ENCODE measurements around the gene FLNB.
"Not testable (repeated sequence)": the region's sequence is repeated elsewhere in the genome, so short reads cannot be mapped to it uniquely, and the experiment has no call there.

Gene FLNB

DNA sequence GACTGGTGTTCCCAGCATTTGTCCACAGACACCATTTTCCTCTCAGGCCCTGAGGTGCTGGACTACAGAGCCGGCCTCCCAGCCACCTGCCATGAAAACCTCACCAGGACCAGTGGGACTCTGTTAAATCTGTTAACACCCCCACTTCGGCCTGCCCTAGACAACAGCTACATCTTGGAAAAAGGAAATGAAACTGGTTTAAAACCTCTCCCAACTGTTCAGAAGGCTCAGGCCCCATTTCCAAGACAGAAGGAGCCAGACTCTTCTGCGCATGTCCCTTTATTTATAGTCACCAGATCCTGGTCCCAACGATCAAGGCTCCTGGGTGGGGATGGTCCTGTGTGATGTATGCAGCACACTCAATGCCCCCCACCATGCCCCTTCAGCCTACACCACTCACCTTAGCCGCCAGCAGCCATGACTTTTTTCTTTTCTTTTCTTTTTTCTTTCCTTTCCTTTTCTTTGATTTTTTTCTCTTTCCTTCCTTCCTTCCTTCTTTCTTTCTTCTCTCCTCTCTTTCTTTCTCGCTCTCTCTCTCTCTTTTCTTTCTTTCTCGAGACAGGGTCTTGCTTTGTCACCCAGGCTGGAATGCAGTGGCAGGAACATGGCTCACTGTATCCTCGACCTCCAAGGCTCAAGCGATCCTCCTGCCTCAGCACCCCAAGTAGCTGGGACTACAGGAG lies 25.5 kb upstream of the FLNB start:
- DNase-seq (ENCODE audit: low spot score) = no peak

DNA sequence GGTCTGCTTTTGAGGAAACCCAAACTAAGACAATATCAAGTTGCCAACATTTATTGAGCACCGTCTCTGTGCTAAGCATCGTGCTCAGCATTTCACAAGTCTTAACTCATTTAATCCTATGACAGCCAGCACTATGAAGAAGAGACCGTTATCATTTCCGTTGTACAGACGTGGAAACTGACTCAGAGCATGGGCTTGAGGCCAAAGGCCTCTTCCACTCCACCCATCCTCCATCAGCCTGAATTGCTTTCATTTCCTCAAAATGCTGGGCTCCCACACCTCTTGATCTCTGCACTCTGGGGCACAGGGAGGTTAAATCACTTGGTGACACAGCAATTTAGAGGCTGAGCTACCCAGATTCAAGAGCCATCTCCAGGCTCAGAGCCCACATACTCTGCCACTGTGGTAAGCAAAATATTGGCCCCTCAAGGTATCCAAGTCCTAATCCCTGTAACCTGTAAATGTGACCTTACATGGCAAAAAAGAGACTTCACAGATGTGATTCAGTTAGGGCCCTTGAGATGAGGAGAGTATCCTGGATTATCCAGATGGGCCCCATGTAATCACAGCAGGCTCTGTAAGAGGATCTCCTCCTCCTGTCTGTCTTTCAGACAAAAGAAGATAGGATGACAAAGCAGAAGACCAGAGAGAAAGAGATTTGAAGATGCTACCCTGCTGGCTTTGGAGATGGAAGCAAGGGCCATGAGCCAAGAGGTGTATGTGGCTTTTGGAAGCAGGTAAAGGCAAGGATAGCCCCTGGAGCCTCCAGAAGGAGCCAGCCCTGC lies 24.3 kb upstream of the FLNB start:
- peak; percentile 58 for DNase-seq (ENCODE audit: low spot score)

DNA sequence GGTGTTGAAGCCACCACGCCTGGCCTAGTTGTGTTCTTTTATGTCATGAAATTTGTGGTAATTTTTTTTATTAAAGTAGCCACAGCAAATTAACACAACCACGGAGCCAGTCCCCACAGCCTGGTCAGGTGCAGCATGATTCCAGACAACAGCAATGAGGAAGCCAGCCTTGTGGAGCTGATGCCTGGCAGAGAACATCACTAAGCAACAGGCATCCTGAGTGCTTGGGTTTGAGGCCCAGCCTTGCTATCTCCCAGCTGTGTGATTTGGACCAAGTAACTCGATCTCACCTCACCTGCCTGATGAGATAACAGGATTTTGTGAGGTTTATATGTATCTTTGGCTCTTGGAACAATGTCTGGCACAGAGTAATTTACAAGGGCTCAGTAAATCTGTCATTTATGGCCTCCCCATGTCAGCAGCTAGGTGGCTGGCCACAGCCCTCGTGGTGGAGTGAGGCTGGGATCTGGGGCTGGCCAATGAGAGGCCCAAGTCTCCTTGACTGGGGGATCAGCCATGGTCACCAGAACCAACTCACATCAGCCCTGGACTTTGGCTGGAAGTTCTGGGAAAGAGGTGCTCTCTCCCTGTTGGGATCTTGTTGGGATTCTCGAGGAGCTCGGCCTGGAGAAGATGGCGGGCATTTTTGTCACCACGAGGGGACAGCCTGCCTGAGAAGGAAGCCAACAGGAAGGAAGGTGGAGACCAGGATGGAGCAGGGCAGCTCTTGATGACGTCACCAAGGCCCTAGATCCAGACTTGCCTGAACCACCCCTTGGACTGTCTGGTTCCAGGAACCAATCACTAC lies 22.8 kb upstream of the FLNB start:
- DNase-seq (ENCODE audit: low spot score) = no peak

DNA sequence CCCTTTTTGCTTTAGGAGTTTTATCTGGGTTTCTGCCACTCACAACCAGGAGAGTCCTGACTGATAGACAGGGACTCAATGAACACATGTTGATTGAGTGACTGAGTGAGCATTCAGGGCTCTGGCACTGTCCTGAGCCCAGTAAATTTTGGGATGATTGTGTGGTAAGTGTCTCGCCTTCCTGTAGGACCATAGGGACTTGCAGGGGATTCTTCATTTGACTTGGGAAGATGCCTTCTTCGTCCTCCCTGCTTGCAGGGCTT lies 22.3 kb upstream of the FLNB start:
- DNase-seq (ENCODE audit: low spot score) = no peak

DNA sequence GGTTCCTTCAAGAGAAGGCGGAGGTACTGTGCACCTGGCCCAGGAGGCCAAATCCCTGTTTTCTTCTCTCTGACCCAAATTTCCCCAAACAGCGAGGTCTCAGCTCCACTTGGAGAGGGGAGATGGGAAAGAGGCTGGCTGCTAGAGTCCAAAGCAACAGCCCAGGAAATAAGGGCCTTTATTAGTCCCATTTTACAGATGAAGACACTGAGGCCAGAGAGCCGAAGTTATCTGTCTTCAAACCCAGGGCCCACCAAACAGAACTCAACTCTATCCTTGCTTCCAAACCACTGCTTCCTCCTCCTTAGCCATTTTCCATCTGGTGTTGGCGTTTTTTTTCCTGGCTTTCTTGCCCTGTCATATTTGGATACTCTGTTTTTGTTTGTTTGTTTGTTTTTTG lies 22.0 kb upstream of the FLNB start:
- DNase-seq (ENCODE audit: low spot score) = no peak

DNA sequence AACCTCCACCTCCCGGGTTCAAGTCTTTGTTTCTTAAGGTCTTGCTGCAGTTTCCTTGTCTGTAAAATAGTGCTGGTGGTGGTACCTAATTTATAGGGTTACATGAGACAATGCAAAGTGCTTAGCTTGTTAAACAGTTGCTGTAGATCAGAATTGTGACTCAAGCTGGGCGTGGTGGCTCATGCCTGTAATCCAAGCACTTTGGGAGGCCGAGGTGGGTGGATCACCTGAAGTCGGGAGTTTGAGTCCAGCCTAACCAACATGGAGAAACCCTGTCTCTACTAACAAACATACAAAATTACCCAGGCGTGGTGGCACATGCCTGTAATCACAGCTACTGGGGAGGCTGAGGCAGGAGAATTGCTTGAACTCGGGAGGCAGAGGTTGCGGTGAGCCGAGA lies 19.0 kb upstream of the FLNB start:
- DNase-seq (ENCODE audit: low spot score) = not testable (repeated sequence)

DNA sequence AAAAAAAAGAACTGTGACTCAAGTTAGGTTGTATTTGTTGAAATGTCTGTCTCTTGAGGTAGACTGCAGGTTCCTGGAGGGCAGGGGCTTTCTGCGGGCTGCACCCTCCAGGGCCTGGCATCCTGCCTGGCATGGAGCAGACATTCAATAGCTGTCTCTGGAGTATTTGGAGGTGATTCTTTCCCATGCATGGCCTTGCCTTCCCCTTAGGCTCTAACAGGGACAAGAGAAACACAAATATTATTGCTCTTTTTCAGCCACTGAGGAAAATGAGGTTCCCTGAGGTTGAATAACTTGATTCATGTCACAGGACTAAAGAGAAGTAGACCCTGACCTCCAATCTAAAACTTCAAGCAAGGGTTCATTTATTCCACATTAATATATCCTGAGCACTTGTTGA lies 18.6 kb upstream of the FLNB start:
- DNase-seq (ENCODE audit: low spot score) = no peak

DNA sequence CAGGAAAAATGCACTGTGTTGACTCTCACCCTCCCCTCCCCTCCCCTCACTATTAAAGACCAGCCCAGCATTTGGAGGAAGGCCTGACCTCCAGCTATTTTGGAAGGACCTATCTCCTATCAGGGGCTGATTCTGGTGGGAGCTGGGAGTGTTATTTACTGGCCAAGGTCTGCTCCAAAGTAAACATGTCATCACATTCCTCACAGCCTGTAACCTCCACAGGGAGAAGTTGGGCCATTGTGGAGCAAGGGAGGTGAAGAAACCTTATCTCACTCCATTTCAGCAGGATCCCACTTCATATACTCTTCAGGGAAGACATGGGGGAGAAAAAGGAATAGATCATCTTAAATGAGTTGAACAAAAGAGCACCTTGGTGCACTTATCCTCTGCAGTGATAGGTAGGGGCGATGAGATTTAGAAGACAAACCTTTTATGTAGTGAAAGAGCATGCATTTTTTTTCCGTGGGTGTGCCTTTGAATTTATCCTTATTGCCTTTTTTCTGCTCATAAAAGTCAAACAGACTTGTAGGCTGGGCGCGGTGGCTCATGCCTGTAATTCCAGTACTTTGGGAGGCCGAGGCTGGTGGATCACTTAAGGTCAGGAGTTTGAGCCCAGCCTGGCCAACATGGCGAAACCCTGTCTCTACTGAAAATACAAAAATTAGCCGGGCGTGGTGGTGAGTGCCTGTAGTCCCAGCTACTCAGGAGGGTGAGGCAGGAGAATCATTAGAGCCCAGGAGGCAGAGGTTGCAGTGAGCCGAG lies 15.6 kb upstream of the FLNB start:
- no peak for DNase-seq (ENCODE audit: low spot score)

DNA sequence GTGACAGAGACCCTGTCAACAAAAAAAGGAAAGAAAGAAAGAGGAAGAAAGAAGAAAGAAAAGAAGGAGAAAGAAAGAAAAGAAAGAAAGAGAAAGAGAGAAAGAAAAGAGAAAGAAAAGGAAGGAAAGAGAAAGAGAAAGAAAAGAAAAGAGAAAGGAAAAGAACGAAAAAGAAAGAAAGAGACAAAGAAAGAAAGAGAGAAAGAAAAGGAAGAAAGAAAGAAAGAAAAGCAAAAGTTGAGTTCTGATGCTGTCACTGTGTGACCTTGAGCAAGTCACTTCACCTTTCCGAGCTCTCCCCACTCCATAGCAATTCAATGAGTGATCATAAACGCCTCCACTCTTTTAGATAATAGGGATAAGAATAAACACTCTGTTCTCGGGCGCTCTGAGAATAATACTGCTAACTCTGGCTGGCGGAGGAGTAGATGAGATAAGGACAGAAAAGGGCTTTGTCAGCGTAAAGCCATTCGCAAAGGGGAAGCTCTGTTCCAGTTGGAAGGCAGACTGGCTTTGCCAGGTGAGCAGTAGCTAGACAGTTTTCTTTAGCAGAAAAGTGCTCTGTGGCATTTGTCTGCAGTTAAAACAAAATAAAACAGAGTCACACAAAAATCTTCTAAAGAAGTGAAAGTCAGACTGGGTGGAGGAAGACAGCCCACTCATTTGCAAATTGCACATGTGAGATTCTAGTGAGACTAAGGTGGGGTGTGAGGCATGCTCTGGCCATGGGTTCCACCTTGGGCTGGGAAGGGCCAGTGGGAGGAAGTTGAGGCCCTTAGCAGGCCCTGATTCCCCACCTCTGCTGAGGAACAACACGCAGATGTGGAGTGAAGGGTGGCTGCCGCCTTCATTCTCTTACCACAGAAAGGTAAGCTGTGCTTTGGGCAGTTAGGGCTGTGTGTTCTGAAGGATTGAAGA lies 9.6 kb upstream of the FLNB start:
- DNase-seq (ENCODE audit: low spot score) = peak; percentile 98

DNA sequence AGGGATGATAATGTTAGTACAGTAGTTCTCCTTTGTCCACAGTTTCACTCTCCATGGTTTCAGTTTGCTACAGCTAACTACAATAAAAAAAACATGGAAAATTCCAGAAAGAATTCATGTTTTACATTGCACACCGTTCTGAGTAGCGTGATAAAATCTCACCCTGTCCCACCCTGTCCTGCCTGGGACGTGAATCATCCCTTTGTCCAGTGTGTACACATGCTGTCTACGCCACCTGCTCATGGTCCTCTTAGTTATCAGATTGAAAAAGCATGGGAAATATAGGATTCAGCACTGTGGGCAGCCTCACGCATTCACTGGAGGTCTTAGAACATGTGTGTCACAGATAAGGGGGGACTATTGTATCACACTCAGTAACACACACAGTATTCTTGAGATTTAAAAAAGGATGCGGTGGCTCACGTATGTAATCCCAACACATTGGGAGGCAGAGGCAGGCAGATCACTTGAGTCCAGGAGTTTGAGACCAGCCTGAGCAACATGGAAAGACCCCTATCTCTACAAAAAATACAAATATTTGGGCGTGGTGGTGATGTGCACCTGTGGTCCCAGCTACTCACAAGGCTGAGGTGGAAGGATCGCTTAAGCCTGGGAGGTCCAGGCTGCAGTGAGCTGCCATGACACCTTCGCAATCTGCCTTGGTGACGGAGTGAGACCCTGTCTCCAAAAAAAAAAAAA lies 8.7 kb upstream of the FLNB start:
- DNase-seq (ENCODE audit: low spot score) = no peak

DNA sequence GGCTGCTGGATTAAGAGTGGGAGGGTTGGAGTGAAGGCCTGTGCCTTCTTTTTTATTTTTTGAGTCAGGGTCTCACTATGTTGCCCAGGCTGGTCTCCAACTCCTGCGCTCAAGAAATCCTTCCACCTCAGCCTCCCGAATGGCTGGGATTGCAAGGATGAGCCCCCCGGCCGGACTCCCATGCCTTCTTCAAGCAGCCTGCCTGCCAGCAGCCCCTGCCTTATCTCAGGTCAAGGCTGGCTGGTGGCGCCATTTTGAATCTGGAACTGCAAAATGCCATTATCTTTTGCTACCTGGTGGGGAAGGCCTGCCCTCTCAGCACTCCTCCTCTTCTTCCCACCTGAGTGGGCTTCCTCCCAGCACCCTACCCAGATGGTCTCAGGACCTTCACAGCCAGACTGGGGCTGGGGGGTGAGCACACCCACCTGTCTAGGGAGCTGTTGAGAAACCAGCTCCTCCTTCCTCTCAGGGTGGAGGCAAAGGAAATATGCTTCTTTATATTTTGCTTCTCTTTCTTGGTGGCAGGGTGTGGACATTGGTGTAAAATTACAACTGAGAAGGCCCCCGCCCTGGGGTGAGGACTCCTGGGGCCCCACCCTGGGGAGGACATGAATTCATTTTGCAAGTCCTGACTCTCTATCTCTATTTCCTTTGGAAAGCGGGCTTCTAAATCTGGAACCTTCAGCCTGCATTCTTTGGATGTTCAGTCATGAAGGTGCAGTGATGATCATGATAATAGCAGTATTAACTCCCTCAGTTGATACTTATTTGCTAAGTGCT lies 7.7 kb upstream of the FLNB start:
- DNase-seq (ENCODE audit: low spot score) = no peak

DNA sequence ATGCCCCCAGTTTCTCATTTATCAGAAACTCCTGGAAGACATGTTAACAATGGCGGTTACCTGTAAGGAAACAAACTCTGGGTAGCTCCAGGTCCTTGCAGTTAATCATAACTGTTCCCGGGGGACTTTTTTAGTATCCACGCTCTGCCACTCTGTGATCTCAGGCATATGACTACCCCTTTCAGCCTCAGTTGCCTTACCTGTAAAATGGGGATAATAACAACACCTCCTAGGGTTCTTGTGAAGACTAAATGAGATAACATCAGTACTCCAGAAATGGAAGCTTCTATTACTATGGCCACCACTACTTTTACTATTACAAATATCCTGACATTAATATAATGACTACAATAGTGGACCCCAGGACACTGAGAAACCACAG lies 7.1 kb upstream of the FLNB start:
- DNase-seq (ENCODE audit: low spot score) = no peak

DNA sequence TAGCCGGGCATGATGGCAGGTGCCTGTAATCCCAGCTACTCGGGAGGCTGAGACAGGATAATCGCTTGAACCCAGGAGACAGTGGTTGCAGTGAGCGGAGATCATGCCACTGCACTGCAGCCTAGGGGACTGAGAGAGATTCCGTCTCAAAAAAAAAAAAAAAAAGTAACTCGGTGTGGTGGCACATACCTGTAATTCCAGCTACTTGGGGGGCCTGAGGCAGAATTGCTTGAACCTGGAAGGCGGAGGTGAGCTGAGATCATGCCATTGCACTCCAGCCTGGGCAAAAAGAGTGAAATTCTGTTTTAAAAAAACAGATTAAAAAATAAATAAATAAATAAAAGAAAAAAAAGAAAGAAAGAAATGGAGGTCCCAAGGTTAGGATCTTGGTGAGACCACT lies 6.2 kb upstream of the FLNB start:
- no peak for DNase-seq (ENCODE audit: low spot score)

DNA sequence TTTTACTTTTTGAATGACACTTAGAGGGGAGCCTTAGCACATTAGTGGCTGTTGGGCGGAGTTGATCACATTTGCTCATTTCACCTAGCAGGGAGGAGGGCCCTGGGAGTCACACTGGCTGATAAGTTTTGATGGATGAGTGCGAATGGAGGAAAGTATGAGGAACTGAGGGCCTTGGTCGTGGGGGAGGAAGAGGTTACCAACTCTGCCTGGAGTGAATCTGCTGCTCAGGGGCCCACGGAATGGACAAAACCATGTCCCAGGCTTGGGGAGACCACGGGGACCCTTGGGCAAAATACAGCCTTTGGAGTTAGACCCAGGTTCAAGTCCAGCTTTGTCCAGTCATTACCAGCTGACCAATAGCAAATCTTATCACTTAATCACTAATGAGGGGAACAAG lies 5.1 kb upstream of the FLNB start:
- no peak for DNase-seq (ENCODE audit: low spot score)

DNA sequence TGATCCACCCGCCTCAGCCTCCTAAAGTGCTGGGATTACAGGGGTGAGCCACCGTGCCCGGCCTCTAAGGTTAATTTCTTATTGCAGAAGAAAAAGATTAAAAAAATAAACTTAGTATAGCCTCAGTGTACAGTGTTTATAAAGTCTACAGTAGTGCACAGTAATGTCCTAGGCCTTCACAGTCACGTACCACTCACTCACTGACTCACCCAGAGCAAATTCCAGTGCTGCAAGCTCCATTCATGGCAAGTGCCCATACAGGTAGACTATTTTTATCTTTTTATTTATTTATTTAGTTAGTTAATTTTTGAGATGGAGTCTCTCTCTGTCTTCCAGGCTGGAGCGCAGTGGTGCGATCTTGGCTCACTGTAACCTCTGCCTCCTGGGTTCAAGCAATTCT lies 3.2 kb upstream of the FLNB start:
- DNase-seq (ENCODE audit: low spot score) = no peak

DNA sequence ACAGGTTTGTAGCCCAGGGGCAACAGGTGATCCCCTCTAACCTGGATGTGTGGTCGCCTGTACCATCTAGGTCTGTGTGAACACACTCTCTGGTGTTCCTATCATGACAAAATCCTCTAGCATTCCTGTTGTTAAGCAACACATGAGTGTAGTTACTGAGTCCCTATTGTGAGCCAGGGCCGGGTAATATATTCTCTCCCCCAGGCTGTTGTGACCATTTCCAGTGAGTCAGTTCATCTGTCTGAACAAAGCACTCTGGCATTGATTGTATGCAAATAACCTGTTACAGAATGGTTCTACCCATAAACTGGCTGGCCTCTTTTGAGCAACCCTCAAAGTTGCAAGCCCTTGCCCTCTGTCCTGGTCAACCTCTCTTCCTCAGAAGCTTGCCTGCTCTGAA lies 2.6 kb upstream of the FLNB start:
- DNase-seq (ENCODE audit: low spot score) = peak; percentile 50

DNA sequence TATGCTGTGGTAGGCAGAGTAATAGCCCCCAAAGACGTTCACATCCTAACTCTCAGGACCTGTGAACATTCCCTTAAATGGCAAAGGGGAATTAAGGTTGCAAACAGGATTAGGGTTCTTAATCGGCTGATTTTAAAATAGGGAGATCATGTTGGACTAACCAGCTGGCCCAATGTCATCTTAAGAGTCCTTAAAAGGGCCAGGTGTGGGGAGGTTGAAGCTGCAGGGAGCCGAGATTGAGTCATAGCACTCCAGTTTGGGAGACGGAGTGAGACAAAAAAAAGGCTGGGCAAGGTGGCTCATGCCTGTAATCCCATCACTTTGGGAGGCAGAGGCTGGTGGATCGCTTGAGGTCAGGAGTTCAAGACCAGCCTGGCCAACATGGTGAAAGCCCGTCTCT lies 1.6 kb upstream of the FLNB start:
- no peak for DNase-seq (ENCODE audit: low spot score)

DNA sequence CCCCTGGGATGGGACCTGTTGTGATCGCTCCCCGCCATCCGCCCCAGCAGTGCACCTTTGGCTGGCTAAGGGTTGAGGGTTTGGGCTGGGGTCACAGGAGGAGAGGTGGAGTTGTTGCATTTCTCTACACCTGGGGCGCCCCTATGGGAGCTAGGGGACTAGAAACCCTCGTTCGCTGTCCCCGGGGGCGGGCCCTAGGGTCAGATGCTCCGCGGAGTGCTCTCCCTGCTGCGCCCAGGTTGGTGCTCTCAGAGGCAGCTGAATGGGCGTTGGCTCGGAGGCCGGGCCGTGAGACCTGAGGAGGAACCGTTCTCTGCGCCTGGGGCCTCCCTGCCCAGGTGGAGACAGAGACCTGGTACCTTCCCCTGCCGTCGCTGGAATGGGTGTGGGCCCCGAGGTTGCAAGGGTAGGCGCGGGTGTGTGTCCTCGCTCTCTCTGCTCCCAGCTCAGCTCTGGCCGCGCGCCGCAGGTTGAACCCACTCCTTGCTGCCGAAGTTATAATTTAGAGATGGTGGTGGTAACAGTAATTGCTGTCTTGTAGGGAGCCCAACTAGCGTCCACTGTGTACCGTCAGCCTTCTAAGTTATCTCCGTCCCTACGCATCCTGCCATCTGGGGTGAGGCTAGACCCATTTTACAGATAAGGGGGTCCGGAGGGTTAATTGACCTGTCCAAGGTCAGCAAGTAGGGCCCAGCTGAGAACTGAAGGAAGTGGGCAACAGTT lies 965 bp downstream of the FLNB start:
- no peak for DNase-seq (ENCODE audit: low spot score)

DNA sequence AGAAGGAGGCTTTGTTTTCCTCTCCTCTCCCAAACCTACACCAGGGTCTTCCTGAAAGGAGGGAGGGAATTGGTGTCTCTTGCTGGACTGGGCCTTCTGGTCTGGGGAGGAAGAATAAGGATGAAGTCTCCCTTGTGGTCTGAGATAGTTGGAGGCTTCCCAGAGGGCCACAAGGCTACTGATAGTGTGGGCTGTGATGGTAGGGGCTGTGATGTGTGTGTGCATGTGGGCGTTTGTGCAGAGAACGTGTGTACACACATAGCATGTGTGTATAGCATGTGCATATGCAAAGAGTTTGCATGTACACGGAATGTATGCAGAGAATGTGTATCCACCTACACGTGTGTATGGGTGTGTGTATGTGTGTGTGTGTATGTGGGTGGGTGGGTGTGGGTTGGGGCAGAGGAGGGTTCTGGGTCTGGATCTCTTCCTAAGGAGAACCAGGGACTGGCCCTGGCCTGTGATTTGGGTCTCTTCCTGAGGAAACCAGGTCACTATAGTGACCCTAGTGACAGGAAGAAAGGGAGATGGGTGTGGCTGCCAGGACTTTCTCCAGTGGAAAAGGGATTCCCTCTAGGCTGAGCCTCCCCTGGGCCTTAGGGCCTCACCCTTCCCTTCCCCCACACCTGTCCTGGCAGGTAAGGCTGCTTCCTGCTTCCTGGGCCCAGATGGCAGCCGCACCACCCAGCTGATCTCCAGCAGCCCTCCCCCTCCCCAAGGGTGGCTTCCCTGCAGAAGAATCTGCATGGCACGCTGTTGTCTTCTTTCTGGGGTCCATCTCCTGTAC lies 1.7 kb downstream of the FLNB start:
- no peak for DNase-seq (ENCODE audit: low spot score)

Measured in COLO829 (cell line).